ENCODE results near the gene IQSEC3. TPM values are rescaled to one million over a fixed set of nuclear protein-coding genes. Genes with fewer than 3 reads are reported as not detected.

The IQSEC3 gene
- total RNA-seq, 2 experiments from 2014 or later = not detected

DNA sequence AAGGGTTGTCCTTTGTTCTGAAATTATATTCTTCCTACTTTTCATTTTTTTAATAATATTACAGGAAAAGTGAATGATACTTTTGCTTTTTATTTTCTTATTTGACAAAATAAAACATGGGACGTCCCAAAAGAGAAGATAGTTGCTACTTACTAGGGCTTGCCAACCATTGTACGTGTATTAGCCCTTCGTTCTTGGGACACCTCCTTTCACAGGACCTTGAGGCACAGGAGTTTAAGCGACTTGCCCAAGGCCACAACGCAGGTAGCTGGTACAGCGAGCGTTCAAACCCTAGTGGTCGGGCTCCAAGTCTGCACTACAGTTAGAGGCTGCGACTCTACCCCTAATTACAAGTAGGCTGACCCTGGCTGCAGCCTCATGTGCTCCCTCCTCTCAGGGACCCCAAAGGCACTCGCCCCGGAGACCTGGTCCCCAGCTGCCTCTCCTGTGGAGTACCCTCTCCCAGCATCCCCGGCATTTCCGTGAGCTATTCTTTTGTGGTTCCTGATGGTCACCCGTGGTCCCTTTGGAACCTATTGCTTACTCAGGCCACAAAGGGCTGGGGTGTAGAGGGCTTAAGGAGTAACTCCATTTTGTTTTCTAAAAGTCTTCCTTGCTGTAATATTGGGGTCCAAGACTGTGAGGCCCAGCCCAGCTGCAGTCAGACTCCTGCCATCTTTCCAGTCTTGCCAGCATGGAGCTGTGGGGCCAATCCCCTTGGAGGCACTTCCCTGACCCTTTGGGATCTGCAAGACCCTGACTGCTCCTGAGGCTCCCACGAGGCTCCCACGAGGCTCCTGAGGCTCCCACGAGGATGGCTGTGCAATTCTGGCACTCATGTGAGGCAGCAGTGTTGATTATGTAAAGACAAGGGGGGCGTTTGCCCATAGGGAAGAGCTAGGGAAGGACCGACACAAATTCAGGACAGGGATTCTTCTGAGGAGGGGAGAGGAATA, 49.7 kb downstream of the IQSEC3 start:
- intact Hi-C loops (cut with micrococcal nuclease; ENCODE audit: unreplicated experiment) = no loop called here
- Histone ChIP-seq H2AFZ (ENCODE audit: low read length) (no peak overlapping the region), H3K4me2 (ENCODE audit: low read length) (no peak overlapping the region), H4K20me1 (ENCODE audit: insufficient read depth, low read length) (no peaks in the 10 kb centered on the region), H3K27ac (ENCODE audit: low read depth, low read length, poor library complexity, severe bottlenecking) (no peak overlapping the region), H3K4me1 (ENCODE audit: insufficient read depth, low read length, poor library complexity, severe bottlenecking) (peaks cover 8% of the 10 kb centered on the region), H3K79me2 (ENCODE audit: insufficient read depth, low read depth, low read length) (no peaks in the 10 kb centered on the region), H3K9me2 (ENCODE audit: insufficient read depth, low read length) (no peaks in the 10 kb centered on the region), H3K4me3 (ENCODE audit: low read depth, low read length, poor library complexity, severe bottlenecking) (no peak overlapping the region), H3K9me3 (ENCODE audit: low read length) (no peaks in the 10 kb centered on the region), H3K36me3 (ENCODE audit: insufficient read depth, low read length) (no peaks in the 10 kb centered on the region)
- DNase-seq (ENCODE audit: low spot score) = no peak
- TF ChIP-seq, protein P1, sequence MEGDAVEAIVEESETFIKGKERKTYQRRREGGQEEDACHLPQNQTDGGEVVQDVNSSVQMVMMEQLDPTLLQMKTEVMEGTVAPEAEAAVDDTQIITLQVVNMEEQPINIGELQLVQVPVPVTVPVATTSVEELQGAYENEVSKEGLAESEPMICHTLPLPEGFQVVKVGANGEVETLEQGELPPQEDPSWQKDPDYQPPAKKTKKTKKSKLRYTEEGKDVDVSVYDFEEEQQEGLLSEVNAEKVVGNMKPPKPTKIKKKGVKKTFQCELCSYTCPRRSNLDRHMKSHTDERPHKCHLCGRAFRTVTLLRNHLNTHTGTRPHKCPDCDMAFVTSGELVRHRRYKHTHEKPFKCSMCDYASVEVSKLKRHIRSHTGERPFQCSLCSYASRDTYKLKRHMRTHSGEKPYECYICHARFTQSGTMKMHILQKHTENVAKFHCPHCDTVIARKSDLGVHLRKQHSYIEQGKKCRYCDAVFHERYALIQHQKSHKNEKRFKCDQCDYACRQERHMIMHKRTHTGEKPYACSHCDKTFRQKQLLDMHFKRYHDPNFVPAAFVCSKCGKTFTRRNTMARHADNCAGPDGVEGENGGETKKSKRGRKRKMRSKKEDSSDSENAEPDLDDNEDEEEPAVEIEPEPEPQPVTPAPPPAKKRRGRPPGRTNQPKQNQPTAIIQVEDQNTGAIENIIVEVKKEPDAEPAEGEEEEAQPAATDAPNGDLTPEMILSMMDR (conservative IDR thresholded peaks at IDR 0.05; ENCODE audit: low read length) = no peak
- TF ChIP-seq EZH2phosphoT487 (IDR thresholded peaks at IDR 0.05; ENCODE audit: borderline replicate concordance, low read depth, low read length) = no peak
- POLR2A ChIA-PET = interaction anchor here (0.8 kb wide), 1 partner anchor 11 kb away, joined by 3 read pairs; no protein-coding TSS in a partner anchor
- BruUV-seq (replicated peaks) = no TSS peak
- CTCF ChIA-PET (ENCODE audit: unreplicated experiment) = no interaction called here

DNA sequence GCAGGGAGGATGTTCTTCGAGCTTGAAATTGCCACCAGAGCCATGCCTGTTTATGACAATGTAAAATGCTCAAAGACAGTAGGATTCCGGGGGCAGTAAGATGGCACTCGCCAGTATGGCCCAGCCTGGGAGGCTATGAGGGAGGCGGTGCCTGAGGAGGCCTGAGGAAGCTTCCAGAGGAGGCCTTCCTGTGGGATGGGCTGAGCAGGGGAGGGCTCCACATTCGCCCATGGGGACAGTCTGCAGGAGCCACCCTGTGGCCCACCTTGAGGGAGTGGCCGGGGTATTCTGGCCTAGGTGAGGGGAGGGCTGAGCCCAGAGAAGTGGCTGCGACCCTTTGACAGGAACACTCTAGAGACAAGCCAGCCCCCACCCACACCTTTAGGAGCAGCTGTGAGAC, 50.7 kb downstream of the IQSEC3 start:
- Histone ChIP-seq H3K9me3 (ENCODE audit: low read length) (no peaks in the 10 kb centered on the region), H3K4me1 (ENCODE audit: insufficient read depth, low read length, poor library complexity, severe bottlenecking) (no peaks in the 10 kb centered on the region), H3K79me2 (ENCODE audit: insufficient read depth, low read depth, low read length) (no peaks in the 10 kb centered on the region), H3K4me3 (ENCODE audit: low read depth, low read length, poor library complexity, severe bottlenecking) (no peak overlapping the region), H3K27ac (ENCODE audit: low read depth, low read length, poor library complexity, severe bottlenecking) (no peak overlapping the region), H2AFZ (ENCODE audit: low read length) (no peak overlapping the region), H4K20me1 (ENCODE audit: insufficient read depth, low read length) (no peaks in the 10 kb centered on the region), H3K36me3 (ENCODE audit: insufficient read depth, low read length) (no peaks in the 10 kb centered on the region), H3K9me2 (ENCODE audit: insufficient read depth, low read length) (no peaks in the 10 kb centered on the region), H3K4me2 (ENCODE audit: low read length) (no peak overlapping the region)
- DNase-seq (ENCODE audit: low spot score) = no peak
- POLR2A ChIA-PET = interaction anchor here (0.8 kb wide), 1 partner anchor 10 kb away, joined by 3 read pairs; no protein-coding TSS in a partner anchor
- CTCF ChIA-PET (ENCODE audit: unreplicated experiment) = no interaction called here
- no peak for TF ChIP-seq EZH2phosphoT487 (IDR thresholded peaks at IDR 0.05; ENCODE audit: borderline replicate concordance, low read depth, low read length)
- TF ChIP-seq, protein P1 (conservative IDR thresholded peaks at IDR 0.05; ENCODE audit: low read length) = no peak
- intact Hi-C loops (cut with micrococcal nuclease; ENCODE audit: unreplicated experiment) = no loop called here
- no TSS peak for BruUV-seq (replicated peaks)

Measured in OCI-LY7 (cell line).